H1 (cell line): Measurements from ENCODE around the gene TARBP2. TPM values are rescaled to one million over a fixed set of nuclear protein-coding genes. Genes with fewer than 3 reads are reported as not detected.

Source experiments
- CTCF ChIA-PET: fragments of 300-600 bp; sonication (Branson Sonifier 250); formaldehyde crosslinking; loops from one replicate; lab custom pipeline; 2021; ENCODE audit not compliant: partially characterized antibody; lab: Charles Lee
- POLR2A ChIA-PET: fragments of 300-600 bp; sonication (Branson Sonifier 250); formaldehyde crosslinking; loops from one replicate; lab custom pipeline; 2021; ENCODE audit warnings: inconsistent platforms; ENCODE audit not compliant: partially characterized antibody; lab: Charles Lee
- DNase-seq, 2 experiments: peaks; one replicate each; pipeline versions ENCODE4 v3.0.0 to v3.0.0-alpha.2; 2010 to 2022; ENCODE audit warnings: low spot score in 2 of 2, low read depth in 1 of 2, mixed read lengths in 1 of 2
- FAIRE-seq: peaks from 2 replicates; lab custom pipeline; 2011; peaks lifted over from hg19 to GRCh38; lab: Jason Lieb, UNC
- H2AFZ ChIP-seq: 2 replicates; pipeline ENCODE4 v1.8.1; 2012; ENCODE audit warnings: low read length, inconsistent platforms
- H2AK5ac ChIP-seq: 2 replicates; pipeline ENCODE4 v1.6.1; 2013; ENCODE audit warnings: low read depth, low read length
- H2BK120ac ChIP-seq: replicated peaks from 2 replicates; pipeline ENCODE3; 2013; ENCODE audit warnings: low read depth, low read length, inconsistent platforms
- H2BK12ac ChIP-seq: 2 replicates; pipeline ENCODE4 v1.6.1; 2013; ENCODE audit warnings: low read depth, low read length
- H2BK15ac ChIP-seq: 2 replicates; pipeline ENCODE4 v1.6.1; 2013; ENCODE audit warnings: low read length
- H2BK20ac ChIP-seq: 2 replicates; pipeline ENCODE4 v1.6.1; 2013; ENCODE audit warnings: low read length
- H2BK5ac ChIP-seq: 2 replicates; pipeline ENCODE4 v1.6.1; 2013; ENCODE audit warnings: low read depth, low read length
- H3K14ac ChIP-seq: 2 replicates; pipeline ENCODE4 v1.6.1; 2013; ENCODE audit warnings: inconsistent platforms; ENCODE audit not compliant: insufficient read length
- H3K18ac ChIP-seq: 2 replicates; pipeline ENCODE4 v1.6.1; 2013; ENCODE audit warnings: low read length; ENCODE audit errors: extremely low read depth
- H3K23ac ChIP-seq: 2 replicates; pipeline ENCODE4 v1.6.1; 2013; ENCODE audit warnings: inconsistent platforms; ENCODE audit not compliant: insufficient read length
- H3K23me2 ChIP-seq: 2 replicates; pipeline ENCODE4 v1.6.1; 2013; ENCODE audit warnings: low read depth, low read length
- H3K27ac ChIP-seq: 2 replicates; pipeline ENCODE4 v1.6.1; 2011; ENCODE audit warnings: low read depth, low read length, inconsistent platforms
- H3K27me3 ChIP-seq, 4 experiments: replicated peaks in 1 of 4; 1 replicate in 1 of 4; 2 replicates in 3 of 4; pipeline versions ENCODE4 v1.6.1 to v1.8.1; 2011 to 2013; ENCODE audit warnings: low read length in 3 of 4, mild to moderate bottlenecking in 3 of 4, inconsistent platforms in 2 of 4, mixed read lengths in 2 of 4, moderate library complexity in 1 of 4; ENCODE audit not compliant: control insufficient read depth in 3 of 4, insufficient read depth in 3 of 4; ENCODE audit errors: extremely low read depth in 1 of 4
- H3K36me3 ChIP-seq, 4 experiments: 2 replicates each; pipeline versions ENCODE4 v1.6.1 to v1.8.1; 2011 to 2013; ENCODE audit warnings: mild to moderate bottlenecking in 4 of 4, low read length in 3 of 4, moderate library complexity in 2 of 4, control low read depth in 1 of 4, inconsistent platforms in 1 of 4; ENCODE audit not compliant: insufficient read depth in 4 of 4, control insufficient read depth in 2 of 4
- H3K4ac ChIP-seq: replicated peaks from 2 replicates; pipeline ENCODE3; 2013; ENCODE audit warnings: low read length, low read depth, mixed read lengths, inconsistent platforms; ENCODE audit not compliant: insufficient read length
- H3K4me1 ChIP-seq, 4 experiments: replicated peaks in 1 of 4; 1 replicate in 1 of 4; 2 replicates in 3 of 4; pipeline versions ENCODE4 v1.6.1 to v1.8.1; 2011 to 2013; ENCODE audit warnings: low read length in 3 of 4, inconsistent platforms in 2 of 4, mixed read lengths in 1 of 4; ENCODE audit not compliant: insufficient read depth in 4 of 4, control insufficient read depth in 3 of 4
- H3K4me2 ChIP-seq, 2 experiments: 2 replicates each; pipeline versions ENCODE4 v1.6.1 to v1.8.1; 2011 to 2013; ENCODE audit warnings: low read depth in 2 of 2, low read length in 2 of 2, control low read depth in 1 of 2, inconsistent platforms in 1 of 2, mild to moderate bottlenecking in 1 of 2; ENCODE audit not compliant: insufficient read depth in 1 of 2
- H3K4me3 ChIP-seq, 4 experiments: fragments of 200-600, 300-600 bp in 1 of 4; sonication (generic), shearing (Covaris generic), sonication (Bioruptor Twin) in 1 of 4; 2 replicates each; pipeline versions ENCODE4 v1.5.1 to v1.8.1; 2011 to 2016; ENCODE audit warnings: low read length in 4 of 4, low read depth in 3 of 4, control low read depth in 2 of 4, inconsistent platforms in 2 of 4, mild to moderate bottlenecking in 2 of 4, mixed read lengths in 1 of 4, moderate library complexity in 1 of 4; ENCODE audit not compliant: insufficient read depth in 2 of 4; ENCODE audit errors: extremely low read depth in 1 of 4
- H3K56ac ChIP-seq: replicated peaks from 2 replicates; pipeline ENCODE3; 2013; ENCODE audit warnings: low read depth, mild to moderate bottlenecking, mixed read lengths, low read length, inconsistent platforms; ENCODE audit not compliant: insufficient read length
- H3K79me1 ChIP-seq: 2 replicates; pipeline ENCODE4 v1.6.1; 2013; ENCODE audit warnings: low read depth, low read length, control low read depth
- H3K79me2 ChIP-seq, 2 experiments: 2 replicates each; pipeline versions ENCODE4 v1.6.1 to v1.8.1; 2012 to 2013; ENCODE audit warnings: low read length in 2 of 2, mild to moderate bottlenecking in 2 of 2, inconsistent platforms in 1 of 2; ENCODE audit not compliant: insufficient read depth in 2 of 2, control insufficient read depth in 1 of 2
- H3K9ac ChIP-seq, 4 experiments: replicated peaks in 1 of 4; 1 replicate in 1 of 4; 2 replicates in 3 of 4; pipeline versions ENCODE4 v1.6.1 to v1.8.1; 2011 to 2013; ENCODE audit warnings: low read depth in 3 of 4, low read length in 3 of 4, control low read depth in 2 of 4, mild to moderate bottlenecking in 2 of 4, moderate library complexity in 2 of 4, inconsistent platforms in 1 of 4; ENCODE audit errors: extremely low read depth in 1 of 4
- H3K9me3 ChIP-seq, 2 experiments: 2 replicates each; pipeline versions ENCODE4 v1.6.1 to v1.8.1; 2012 to 2013; ENCODE audit warnings: mild to moderate bottlenecking in 2 of 2, moderate library complexity in 2 of 2, control low read depth in 1 of 2, inconsistent platforms in 1 of 2, low read depth in 1 of 2, low read length in 1 of 2, mixed read lengths in 1 of 2; ENCODE audit not compliant: insufficient read depth in 2 of 2
- H4K20me1 ChIP-seq, 2 experiments: replicated peaks in 1 of 2; 2 replicates each; pipeline versions ENCODE3 to v1.8.1; 2011 to 2013; ENCODE audit warnings: inconsistent platforms in 2 of 2, low read length in 2 of 2, mild to moderate bottlenecking in 1 of 2; ENCODE audit not compliant: insufficient read depth in 2 of 2, control insufficient read depth in 1 of 2
- H4K5ac ChIP-seq: 2 replicates; pipeline ENCODE4 v1.6.1; 2013; ENCODE audit warnings: low read length, low read depth, mixed read lengths, inconsistent platforms; ENCODE audit not compliant: insufficient read length
- H4K8ac ChIP-seq: 2 replicates; pipeline ENCODE4 v1.8.0; 2013; ENCODE audit warnings: mild to moderate bottlenecking, moderate library complexity, low read length, inconsistent platforms; ENCODE audit not compliant: insufficient read depth; ENCODE audit errors: extremely low read depth
- H4K91ac ChIP-seq: replicated peaks from 2 replicates; pipeline ENCODE3; 2013; ENCODE audit warnings: low read length, mixed read lengths, inconsistent platforms; ENCODE audit not compliant: insufficient read length
- ATF3 ChIP-seq: IDR thresholded peaks from 2 replicates; pipeline ENCODE4 v1.6.1; 2011; ENCODE audit warnings: low read depth, mild to moderate bottlenecking, low read length; ENCODE audit not compliant: insufficient read depth
- NANOG ChIP-seq: IDR thresholded peaks from 2 replicates; pipeline ENCODE4 v1.6.1; 2011; ENCODE audit warnings: low read length, low read depth, mild to moderate bottlenecking, inconsistent platforms; ENCODE audit not compliant: insufficient read depth, poor library complexity, severe bottlenecking
- POLR2AphosphoS5 ChIP-seq: IDR thresholded peaks from 2 replicates; pipeline ENCODE4 v1.6.1; 2011; ENCODE audit warnings: low read depth, low read length
- SAP30 ChIP-seq: fragments of 300-600 bp; sonication (generic); IDR thresholded peaks from 2 replicates; pipeline ENCODE4 v1.7.1; 2012; ENCODE audit warnings: low read length, moderate library complexity, mild to moderate bottlenecking, inconsistent platforms; ENCODE audit not compliant: insufficient read depth, insufficient replicate concordance
- YY1 ChIP-seq: IDR thresholded peaks from 2 replicates; pipeline ENCODE4 v1.6.1; 2011; ENCODE audit warnings: low read depth, mild to moderate bottlenecking, low read length
- WGBS, 2 experiments: shearing (Covaris generic) in 1 of 2; methylation state at CpG; one replicate each; pipeline versions ENCODE4 v1.1.6 to v1.1.7; 2013 to 2015; ENCODE audit warnings: low lambda C conversion rate in 2 of 2, mixed read lengths in 2 of 2, inconsistent platforms in 1 of 2, low coverage in 1 of 2, missing lambda C conversion rate in 1 of 2; ENCODE audit not compliant: insufficient replicate concordance in 2 of 2, insufficient coverage in 1 of 2, insufficient read length in 1 of 2; ENCODE audit errors: extremely low coverage in 1 of 2, missing lambda C conversion rate in 1 of 2; 5-methylcytosine and 5-hydroxymethylcytosine counted together
- polyA plus RNA-seq, 7 experiments: library from polyadenylated mRNA; depleted of rRNA in 3 of 7; stranded (reverse) in 5 of 7; unstranded in 2 of 7; fragments of >200 nt in 5 of 7; fragments of 200-250 nt in 2 of 7; gene quantifications; 1 replicate in 5 of 7; 2 replicates in 1 of 7; 4 replicates in 1 of 7; pipeline versions ENCODE4 v1.2.1 to v1.2.3, GENCODE V29; 2011 to 2013; ENCODE audit warnings: missing spikeins in 2 of 7, mixed read lengths in 2 of 7
- total RNA-seq: library from RNA; stranded (reverse); fragmentation: NEBNext Ultra II Directional; extraction: Animal tissue kit (Norgen Biotek cat#: 25700); gene quantifications from 2 replicates; pipeline ENCODE4 v1.2.1, GENCODE V29; 2021

The TARBP2 gene
- total and polyA plus RNA-seq, 2 of the 8 experiments (the other 6 are each of a cell fraction or from before 2014, with no cell fraction given): 69.9 to 122 TPM

- Histone ChIP-seq H3K27me3 (no peaks in the 10 kb centered on the region), H4K5ac (no peak overlapping the region), H2BK120ac (no peak overlapping the region), H2AFZ (no peak overlapping the region), H2BK12ac (no peak overlapping the region), H4K20me1 (no peaks in the 10 kb centered on the region), H2BK15ac (no peak overlapping the region), H3K9me3 (no peaks in the 10 kb centered on the region), H3K4me2 (no peak overlapping the region), H3K27ac (no peak overlapping the region), H3K23ac (no peak overlapping the region), H3K4me3 (no peak overlapping the region), H3K4me1 (peaks cover 0 to 3% (median 0%) of the 10 kb centered on the region in 4 experiments; a peak in 1 of 7 replicates), H4K8ac (no peak overlapping the region), H2AK5ac (no peak overlapping the region), H3K56ac (no peak overlapping the region), H3K36me3 (peaks cover 0 to 6% (median 2%) of the 10 kb centered on the region in 4 experiments; a peak in 5 of 8 replicates), H3K9ac (no peak overlapping the region), H3K4ac (no peak overlapping the region), H3K79me2 (no peaks in the 10 kb centered on the region), H2BK20ac (no peak overlapping the region), H3K79me1 (no peaks in the 10 kb centered on the region), H3K18ac (no peak overlapping the region), H3K14ac (no peak overlapping the region), H4K91ac (no peak overlapping the region), H3K23me2 (no peaks in the 10 kb centered on the region), H2BK5ac (no peak overlapping the region)
- FAIRE-seq (no peak), DNase-seq (no peak)
- WGBS, 2 experiments: 88% methylated on average over 6 of the region's 6 CpGs; no CpG with 5 or more reads in 1 of the 2 experiments
- ChIA-PET POLR2A (interaction anchor here (3.7 to 67.0 kb wide), 3 partner anchors 9 to 47 kb away, joined by 10 to 3397 read pairs (median 59); partner anchors contain the start of genes MAP3K12, PCBP2, PRR13 and TARBP2), CTCF (interaction anchor here (1.5 to 9.8 kb wide), 2 partner anchors 25 to 35 kb away, joined by 4 to 105 read pairs; no protein-coding TSS in a partner anchor)
- TF ChIP-seq YY1 (no peak), ATF3 (no peak), SAP30 (no peak), NANOG (no peak), POLR2AphosphoS5 (no peak)
Measured at GRCh38 chr12:53514628-53515290, 13.7 kb downstream of the TARBP2 start.
